GM21447 (cell line): Measurements from ENCODE around the gene SQSTM1.
"Not testable (repeated sequence)": the region's sequence is repeated elsewhere in the genome, so short reads cannot be mapped to it uniquely, and the experiment has no call there.

ENCODE experiments used
- ATAC-seq: cut with Tn5 transposase; IDR thresholded peaks from one replicate; pipeline ENCODE4 v1.9.1; 2021; ENCODE audit not compliant: unreplicated experiment

Gene SQSTM1

DNA sequence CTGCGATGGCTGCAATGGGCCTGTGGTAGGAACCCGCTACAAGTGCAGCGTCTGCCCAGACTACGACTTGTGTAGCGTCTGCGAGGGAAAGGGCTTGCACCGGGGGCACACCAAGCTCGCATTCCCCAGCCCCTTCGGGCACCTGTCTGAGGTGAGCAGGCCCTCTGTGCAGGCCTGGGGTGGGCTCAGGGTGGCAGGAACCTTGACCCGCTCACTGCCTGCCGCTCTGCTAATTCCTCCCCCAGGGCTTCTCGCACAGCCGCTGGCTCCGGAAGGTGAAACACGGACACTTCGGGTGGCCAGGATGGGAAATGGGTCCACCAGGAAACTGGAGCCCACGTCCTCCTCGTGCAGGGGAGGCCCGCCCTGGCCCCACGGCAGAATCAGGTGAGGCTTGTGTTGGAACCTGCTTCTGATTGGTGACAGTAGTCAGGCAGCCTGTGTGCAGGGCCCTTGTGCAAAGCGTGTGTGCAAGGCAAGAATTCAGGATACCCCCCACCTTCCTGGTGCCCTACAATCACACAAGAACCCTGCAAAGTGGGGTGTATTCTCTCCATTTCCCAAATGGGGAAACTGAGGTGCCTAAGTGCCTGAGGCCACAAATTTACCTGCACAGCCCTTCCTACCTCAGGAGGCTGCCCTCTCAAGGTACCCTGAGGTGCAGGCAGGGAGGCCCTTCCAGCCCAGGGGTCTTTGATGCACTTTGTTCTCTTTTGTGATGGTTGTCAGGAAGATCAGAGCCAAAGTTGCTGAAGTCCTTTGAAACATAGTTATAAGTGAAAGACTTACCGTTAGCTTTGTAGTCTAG lies 3.4 kb downstream of the SQSTM1 start:
- no peak for ATAC-seq

DNA sequence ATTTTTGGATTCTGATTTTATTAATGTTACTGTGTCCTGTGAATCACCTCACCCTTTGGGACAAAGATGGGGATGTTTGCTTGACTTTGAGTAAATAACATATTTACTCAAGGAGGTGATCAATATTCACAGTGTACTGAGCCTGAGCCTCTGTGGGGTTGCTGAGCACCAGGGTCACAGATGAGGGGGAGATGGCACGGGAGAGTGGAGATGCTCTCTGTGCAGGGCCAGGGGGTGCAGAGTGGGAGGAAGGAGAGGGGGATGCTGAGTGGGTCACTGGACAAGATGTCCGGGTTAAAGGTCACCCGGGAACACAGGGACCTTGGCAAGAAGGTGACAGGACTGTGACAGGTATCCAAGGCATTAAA lies 4.0 kb downstream of the SQSTM1 start:
- ATAC-seq, result no peak

DNA sequence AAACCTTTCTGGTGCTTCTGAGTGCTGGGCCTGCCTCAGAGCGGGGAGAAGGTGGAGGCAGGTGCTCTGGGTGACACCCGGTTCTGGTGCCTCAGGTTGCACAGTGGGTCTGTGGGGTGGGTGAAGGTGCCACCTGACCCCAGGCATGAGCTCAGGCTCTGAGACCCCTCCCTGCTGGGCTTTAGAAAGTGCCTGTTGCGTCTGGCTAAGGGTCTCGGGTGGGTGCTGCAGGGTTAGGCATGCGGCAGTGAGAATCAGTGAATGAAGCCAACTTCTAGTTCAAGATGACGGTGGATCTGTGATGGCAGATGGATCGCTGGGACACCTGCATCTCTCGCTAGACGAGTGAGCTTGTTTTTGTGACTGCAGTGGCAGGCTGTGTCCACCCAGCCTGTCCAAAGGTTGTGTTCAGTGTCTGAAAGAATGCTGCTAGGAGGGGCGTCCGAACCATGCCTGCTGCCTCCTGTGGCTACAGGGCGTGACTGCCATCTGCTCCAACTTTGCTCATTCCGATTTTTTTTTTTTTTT lies 5.0 kb downstream of the SQSTM1 start:
- no peak for ATAC-seq

DNA sequence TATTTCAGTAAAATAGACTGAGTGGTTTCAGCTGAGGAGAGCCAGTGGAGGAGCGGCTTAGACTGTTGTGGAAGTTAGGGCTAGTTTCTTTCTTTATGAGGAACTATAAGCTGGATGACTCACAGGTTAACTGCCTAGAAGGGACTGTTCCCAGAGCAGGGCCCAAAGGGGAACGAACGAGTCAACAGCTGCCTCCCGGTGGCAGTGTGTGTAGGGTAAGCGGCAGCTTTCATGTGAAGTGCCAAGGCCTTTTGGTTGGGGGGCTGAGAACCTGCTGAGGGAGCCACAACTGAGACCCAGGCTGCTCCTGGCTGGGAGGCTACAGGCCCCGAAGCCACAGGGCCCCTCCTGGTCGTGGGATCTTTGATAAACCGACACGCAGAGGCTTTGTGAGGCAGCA lies 7.0 kb downstream of the SQSTM1 start:
- no peak for ATAC-seq

DNA sequence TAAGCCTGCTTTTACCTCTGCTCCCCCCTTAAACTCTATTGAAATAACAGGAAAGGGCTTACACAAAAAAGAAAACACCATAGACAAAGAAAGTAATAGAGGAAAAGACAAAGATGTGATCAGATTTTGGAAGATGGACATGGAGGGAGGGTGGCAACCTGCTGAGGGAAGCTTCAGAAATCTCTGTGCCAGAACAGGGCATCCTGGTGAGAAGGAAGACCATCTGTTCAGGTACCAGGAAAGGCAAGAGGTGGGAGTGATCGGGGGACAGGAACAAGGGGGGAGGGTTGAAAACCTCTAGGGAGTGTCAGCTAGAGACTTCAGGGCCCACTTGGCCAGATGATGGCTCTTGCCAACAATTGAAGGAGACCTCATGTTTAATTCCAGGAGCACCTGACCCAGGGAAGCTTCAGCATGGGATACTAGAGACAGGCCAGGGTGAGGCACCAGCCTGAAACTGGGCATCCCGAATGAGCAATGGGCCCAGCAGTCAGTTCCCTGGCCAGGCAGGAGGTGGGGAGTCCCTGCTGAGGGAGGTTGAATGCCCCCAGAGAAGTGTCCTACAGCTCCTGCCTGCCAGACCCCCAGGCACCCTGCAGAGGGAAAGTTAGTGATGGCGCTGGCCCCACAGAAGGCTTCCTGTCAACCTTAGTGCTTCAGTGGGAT lies 8.2 kb downstream of the SQSTM1 start:
- ATAC-seq, result no peak

DNA sequence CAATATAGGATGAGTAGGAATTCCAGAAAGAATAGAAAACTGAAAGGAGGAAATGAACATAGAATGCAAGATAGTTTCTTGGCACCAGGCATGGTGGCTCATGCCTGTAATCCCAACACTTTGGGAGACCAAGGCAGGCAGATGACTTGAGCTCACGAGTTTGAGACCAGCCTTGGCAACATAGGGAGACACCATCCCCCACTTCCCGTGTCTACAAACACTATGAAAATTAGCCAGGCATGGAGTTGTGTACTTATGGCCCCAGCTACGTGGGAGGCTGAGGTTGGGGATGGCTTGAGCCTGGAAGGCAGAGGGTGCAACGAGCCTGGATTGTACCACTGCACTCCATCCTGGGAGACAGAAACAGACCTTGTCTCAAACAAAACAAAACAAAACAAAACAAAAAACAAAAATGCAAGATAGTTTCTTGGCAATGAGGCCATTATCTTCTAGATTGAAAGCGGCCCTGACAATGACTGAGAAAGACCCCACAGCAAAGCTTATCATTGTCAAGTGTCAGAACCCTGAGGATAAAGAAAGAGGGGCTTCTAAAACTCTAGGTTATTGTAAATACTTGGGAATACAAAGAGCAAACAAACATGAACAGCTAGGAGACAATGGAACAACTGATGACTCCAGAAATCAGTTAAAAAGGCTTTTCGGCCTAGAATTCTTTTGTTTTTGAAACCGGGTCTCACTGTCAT lies 9.2 kb downstream of the SQSTM1 start:
- ATAC-seq, result no peak

DNA sequence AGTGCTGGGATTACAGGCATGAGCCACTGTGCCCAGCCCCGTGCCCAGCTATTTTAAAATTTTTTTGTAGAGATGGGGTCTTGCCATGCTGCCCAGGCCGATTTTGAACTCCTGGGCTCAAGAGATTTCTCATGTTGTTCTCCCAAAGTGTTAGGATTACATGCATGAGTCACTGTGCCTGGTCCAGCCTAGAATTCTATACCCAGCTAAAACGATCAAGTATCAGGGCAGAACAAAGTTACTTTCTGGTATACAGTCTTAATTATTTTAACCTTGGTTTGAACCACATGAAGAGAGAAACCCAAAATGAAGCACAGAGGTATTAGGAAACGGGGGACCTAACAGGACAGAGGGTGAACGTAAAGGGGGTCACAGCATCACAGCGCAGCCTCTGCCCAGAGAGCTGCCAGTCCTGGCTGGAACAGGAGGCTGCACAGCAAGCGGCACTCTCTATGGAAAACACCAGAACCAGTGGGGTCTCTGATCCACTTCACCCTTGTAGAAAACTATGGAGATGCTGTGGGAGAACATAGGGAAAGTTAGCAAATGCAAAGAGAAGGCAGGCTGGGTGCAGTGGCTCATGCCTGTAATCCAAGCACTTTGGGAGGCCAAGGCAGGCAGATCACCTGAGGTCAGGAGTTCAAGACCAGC lies 10.2 kb downstream of the SQSTM1 start:
- ATAC-seq, result no peak

DNA sequence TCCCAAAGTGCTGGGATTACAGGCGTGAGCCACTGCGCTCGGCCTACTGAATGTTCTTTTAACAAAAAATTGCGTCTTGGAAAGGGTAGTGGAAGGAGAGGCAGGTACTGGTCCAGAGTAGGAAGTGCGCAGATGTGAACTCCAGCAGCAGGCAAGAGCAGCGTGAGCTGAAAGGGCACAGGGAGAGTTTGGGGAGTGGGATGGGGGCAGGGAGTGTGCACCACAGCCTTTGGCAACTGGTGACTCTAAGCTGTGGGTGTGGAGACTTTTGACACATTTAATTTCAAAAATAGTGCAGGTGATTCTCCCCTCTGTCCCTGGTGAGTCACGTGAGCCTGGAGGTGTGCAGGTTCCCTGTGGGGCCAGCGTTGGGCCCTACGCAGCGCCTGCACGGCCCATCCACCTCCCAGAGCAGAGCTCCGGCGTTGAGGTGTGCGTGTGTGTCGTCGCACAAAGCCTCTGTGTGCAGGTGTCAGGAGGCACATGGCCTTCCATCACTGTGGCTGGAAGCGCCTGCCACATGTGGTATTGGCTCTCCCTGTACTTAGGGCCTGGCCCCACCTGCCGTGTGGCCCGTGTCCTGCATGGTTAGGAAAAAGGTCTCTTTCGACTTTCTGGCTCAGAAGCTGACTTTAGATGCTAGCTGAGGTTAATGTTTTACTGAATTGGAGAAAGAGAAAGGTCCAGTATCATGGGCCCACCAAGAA lies 11.5 kb downstream of the SQSTM1 start:
- ATAC-seq, result no peak

DNA sequence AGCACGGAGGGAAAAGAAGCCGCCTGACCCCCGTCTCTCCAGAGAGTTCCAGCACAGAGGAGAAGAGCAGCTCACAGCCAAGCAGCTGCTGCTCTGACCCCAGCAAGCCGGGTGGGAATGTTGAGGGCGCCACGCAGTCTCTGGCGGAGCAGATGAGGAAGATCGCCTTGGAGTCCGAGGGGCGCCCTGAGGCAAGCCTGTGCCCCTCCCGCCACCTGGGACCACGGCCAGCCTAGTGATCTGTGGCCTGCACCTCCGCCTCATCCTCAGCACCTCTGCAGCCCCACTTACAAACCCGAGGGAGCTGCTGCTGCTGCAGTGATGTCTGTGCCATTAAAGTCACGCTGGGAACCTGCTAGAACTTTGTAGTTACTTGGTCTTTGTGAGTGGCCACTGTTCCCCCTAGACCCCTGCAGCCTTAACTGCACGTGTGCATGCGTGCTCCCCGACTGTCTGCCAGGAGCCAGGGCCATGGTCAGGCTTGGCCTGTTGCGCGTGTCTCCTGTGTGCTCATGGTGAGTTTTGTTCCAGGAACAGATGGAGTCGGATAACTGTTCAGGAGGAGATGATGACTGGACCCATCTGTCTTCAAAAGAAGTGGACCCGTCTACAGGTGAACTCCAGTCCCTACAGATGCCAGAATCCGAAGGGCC lies 12.5 kb downstream of the SQSTM1 start:
- no peak for ATAC-seq

DNA sequence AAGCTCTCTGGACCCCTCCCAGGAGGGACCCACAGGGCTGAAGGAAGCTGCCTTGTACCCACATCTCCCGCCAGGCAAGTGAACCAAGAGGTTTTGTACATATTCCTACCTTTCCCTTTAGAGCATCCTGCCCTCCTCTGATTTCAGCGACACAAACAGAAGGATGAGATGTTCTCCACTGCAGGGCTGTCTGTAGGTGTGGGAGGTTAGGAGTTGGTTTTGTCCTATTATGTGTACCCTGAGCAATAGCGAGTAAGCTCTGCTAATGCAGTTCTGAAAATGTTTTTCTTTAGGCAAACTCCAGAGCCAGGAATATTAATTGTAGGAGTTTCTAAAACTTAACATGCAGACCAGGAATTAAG lies 13.0 kb downstream of the SQSTM1 start:
- ATAC-seq, result no peak

DNA sequence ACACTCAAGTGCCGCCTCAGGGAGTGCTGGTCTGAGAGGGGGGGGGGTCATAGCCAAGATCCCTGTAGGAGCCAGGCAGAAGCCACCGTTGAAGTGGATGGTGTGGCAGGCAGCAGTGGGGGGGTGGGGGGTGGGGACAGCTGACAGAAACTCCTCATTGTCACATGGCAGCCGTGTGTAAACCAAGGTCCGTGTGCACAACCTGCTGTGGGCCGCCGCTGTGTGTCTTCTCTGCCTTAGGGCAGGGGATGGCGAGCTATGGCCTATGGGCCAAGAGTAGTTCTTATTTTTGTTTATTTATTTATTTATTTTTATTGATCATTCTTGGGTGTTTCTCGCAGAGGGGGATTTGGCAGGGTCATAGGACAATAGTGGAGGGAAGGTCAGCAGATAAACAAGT lies 13.4 kb downstream of the SQSTM1 start:
- no peak for ATAC-seq

DNA sequence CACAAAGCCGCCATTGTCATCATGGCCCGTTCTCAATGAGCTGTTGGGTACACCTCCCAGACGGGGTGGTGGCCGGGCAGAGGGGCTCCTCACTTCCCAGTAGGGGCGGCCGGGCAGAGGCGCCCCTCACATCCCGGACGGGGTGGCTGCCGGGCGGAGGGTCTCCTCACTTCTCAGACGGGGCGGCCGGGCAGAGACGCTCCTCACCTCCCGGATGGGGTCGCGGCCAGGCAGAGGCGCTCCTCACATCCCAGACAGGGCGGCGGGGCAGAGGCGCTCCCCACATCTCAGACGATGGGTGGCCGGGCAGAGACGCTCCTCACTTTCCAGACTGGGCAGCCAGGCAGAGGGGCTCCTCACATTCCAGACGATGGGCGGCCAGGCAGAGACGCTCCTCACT lies 14.2 kb downstream of the SQSTM1 start:
- not testable (repeated sequence) for ATAC-seq

DNA sequence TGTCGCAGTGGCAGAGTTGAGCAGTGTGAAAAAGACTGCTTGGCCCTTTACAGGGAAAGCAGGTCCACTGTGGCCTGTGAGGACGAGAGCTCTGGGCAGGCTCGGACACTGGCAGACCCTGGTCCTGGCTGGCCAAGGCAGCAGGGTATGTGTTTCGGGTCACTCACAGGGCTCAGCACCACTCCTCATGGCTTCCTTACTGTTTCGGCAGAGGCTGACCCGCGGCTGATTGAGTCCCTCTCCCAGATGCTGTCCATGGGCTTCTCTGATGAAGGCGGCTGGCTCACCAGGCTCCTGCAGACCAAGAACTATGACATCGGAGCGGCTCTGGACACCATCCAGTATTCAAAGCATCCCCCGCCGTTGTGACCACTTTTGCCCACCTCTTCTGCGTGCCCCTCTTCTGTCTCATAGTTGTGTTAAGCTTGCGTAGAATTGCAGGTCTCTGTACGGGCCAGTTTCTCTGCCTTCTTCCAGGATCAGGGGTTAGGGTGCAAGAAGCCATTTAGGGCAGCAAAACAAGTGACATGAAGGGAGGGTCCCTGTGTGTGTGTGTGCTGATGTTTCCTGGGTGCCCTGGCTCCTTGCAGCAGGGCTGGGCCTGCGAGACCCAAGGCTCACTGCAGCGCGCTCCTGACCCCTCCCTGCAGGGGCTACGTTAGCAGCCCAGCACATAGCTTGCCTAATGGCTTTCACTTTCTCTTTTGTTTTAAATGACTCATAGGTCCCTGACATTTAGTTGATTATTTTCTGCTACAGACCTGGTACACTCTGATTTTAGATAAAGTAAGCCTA lies 15.7 kb downstream of the SQSTM1 start:
- ATAC-seq, result peak; percentile 67

DNA sequence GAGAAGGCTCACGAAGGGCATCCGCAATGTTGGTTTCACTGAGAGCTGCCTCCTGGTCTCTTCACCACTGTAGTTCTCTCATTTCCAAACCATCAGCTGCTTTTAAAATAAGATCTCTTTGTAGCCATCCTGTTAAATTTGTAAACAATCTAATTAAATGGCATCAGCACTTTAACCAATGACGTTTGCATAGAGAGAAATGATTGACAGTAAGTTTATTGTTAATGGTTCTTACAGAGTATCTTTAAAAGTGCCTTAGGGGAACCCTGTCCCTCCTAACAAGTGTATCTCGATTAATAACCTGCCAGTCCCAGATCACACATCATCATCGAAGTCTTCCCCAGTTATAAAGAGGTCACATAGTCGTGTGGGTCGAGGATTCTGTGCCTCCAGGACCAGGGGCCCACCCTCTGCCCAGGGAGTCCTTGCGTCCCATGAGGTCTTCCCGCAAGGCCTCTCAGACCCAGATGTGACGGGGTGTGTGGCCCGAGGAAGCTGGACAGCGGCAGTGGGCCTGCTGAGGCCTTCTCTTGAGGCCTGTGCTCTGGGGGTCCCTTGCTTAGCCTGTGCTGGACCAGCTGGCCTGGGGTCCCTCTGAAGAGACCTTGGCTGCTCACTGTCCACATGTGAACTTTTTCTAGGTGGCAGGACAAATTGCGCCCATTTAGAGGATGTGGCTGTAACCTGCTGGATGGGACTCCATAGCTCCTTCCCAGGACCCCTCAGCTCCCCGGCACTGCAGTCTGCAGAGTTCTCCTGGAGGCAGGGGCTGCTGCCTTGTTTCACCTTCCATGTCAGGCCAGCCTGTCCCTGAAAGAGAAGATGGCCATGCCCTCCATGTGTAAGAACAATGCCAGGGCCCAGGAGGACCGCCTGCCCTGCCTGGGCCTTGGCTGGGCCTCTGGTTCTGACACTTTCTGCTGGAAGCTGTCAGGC lies 16.6 kb downstream of the SQSTM1 start:
- no peak for ATAC-seq

DNA sequence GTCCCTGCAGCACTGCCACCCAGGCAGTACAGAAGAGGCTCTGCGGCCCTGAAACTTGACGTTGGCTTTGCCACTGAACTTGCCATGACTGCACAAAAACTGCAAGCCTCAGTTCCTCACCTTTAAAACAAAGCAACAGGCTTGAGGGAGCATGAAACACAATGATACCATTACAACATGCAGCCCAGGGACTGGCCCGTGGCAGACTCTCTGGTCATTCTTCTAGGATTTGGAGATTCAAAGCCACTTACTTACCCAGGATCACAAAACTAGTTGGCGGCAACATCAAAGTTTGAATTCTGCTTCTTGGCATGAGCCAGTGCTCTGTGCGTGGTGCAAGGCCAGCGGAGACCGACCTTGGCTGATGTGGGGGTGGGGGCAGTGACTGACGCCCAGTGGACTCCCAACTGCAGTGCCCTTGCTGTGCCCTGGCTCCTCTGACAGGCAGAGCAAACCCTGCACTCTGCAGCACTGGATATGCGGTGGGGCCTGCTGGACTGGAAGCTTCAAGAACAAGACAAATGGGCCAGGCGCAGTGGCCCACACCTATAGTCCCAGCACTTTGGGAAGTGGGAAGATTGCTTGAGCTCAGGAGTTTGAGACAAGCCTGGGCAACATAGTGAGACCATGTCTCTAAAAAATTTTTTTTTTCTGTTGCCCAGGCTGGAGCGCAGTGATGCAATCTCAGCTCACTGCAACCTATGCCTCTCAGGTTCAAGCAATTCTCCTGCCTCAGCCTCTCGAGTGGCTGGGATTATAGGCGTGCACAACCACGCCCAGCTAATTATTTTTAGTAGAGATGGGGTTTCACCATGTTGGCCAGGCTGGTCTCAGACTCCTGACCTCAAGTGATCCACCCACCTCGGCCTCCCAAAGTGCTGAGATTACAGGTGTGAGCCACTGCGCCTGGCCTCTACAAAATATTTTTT lies 18.9 kb downstream of the SQSTM1 start:
- no peak for ATAC-seq

DNA sequence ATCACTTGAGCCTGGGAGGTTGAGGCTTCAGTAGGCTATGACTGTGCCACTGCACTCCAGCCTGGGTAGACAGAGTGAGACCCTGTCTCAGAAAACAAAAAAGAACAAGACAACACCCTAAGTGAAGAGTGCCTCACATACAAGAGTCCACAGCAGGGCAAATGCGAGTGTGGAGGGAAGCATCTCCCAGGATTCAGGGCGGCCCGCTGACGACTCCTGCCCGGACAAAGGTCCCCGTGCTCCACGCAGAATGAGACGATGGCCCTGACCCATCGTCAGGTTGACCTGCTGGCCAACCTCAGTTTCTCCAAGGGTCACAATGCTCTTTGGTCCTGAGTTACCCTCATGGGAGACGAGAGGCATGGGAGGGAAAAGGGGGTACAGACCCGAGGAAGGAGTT lies 19.6 kb downstream of the SQSTM1 start:
- no peak for ATAC-seq

DNA sequence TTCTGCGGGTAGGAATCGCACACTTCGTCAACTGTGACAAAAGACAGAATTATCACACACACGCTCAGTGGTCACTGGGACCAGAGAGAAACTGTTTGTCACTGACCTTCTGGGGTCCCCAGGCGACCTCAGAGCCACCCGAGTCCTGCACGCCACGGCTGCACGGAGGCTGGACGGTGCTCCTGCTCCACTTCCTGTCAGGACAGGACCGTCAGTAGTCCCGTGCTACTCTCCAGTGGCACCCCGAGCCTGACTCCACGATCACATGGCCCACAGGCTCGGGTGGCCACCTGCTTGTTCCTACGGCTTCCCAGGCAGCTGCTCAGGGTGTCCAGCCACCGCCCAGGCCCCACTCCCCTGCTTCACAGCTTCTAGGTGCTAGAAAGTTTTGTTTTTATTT lies 20.1 kb downstream of the SQSTM1 start:
- no peak for ATAC-seq
